ENCODE measurements around the gene MS4A4A.
"Not testable (repeated sequence)": the region's sequence is repeated elsewhere in the genome, so short reads cannot be mapped to it uniquely, and the experiment has no call there.

The MS4A4A gene

GRCh38 chr11:60280412-60280811 lies at the start of gene MS4A4A:
TSS of gene MS4A4A (plus strand) at chr11:60280666. CDS start at chr11:60280676, 10 bp downstream.
- DNase-seq: no peak

GRCh38 chr11:60230681-60231080 lies 49.8 kb upstream of the MS4A4A start:
- no peak for DNase-seq

GRCh38 chr11:60235321-60235720 lies 45.1 kb upstream of the MS4A4A start:
- no peak for DNase-seq

GRCh38 chr11:60240662-60241061 lies 39.8 kb upstream of the MS4A4A start:
- no peak for DNase-seq

GRCh38 chr11:60241786-60242185 lies 38.7 kb upstream of the MS4A4A start:
- no peak for DNase-seq

- no peak for DNase-seq
These were observed 37.7 kb upstream of the MS4A4A start, which contains the start of gene MS4A4E for GRCh38 chr11:60242740-60243239. TSS of gene MS4A4E (minus strand) at chr11:60243137. CDS start at chr11:60230055, 13,082 bp downstream.

- DNase-seq: no peak
These were observed 28.8 kb upstream of the MS4A4A start for GRCh38 chr11:60251485-60252212.

- no peak for DNase-seq
These were observed 28.0 kb upstream of the MS4A4A start for GRCh38 chr11:60252213-60253108.

GRCh38 chr11:60257956-60258722 lies 22.3 kb upstream of the MS4A4A start:
- DNase-seq: no peak

GRCh38 chr11:60261014-60261413 lies 19.5 kb upstream of the MS4A4A start:
- DNase-seq: no peak

- DNase-seq: no peak
These were observed 17.1 kb upstream of the MS4A4A start for GRCh38 chr11:60263402-60263801.

- DNase-seq: no peak
These were observed 15.8 kb upstream of the MS4A4A start for GRCh38 chr11:60264644-60265043.

- DNase-seq: no peak
These were observed 14.9 kb upstream of the MS4A4A start for GRCh38 chr11:60265373-60266214.

- DNase-seq: no peak
These were observed 6.0 kb upstream of the MS4A4A start for GRCh38 chr11:60274416-60274815.

GRCh38 chr11:60281485-60281884 lies 1.0 kb downstream of the MS4A4A start:
- no peak for DNase-seq

- DNase-seq: no peak
These were observed 1.8 kb downstream of the MS4A4A start for GRCh38 chr11:60282286-60282685.

- not testable (repeated sequence) for DNase-seq
These were observed 5.1 kb downstream of the MS4A4A start for GRCh38 chr11:60285411-60286126.

- no peak for DNase-seq
These were observed 8.1 kb downstream of the MS4A4A start for GRCh38 chr11:60288531-60288930.

GRCh38 chr11:60292145-60292544 lies 11.7 kb downstream of the MS4A4A start:
- no peak for DNase-seq

- no peak for DNase-seq
These were observed 20.7 kb downstream of the MS4A4A start for GRCh38 chr11:60301178-60301577.

- DNase-seq: not testable (repeated sequence)
These were observed 21.4 kb downstream of the MS4A4A start for GRCh38 chr11:60301884-60302283.

All from NCI-H1092 (cell line).